Activated CD4-positive, alpha-beta T cell treated with anti-CD3 and anti-CD28 coated beads, Interleukin-2, amount 50 U/mL, for 48 hours (primary cell): Measurements from ENCODE around the gene FHIT.
A peak's percentile ranks its signal among the peaks of the same experiment; 100 is the strongest.

Experiments
- DNase-seq, 2 experiments: peaks; one replicate each; pipeline ENCODE4 v3.0.0-alpha.2; 2020

FHIT gene

GRCh38 chr3:61162965-61163364 is 88.3 kb downstream of the FHIT start:
- DNase-seq: no peak

- DNase-seq: no peak
These were observed 92.6 kb downstream of the FHIT start for GRCh38 chr3:61158667-61159066.

DNA sequence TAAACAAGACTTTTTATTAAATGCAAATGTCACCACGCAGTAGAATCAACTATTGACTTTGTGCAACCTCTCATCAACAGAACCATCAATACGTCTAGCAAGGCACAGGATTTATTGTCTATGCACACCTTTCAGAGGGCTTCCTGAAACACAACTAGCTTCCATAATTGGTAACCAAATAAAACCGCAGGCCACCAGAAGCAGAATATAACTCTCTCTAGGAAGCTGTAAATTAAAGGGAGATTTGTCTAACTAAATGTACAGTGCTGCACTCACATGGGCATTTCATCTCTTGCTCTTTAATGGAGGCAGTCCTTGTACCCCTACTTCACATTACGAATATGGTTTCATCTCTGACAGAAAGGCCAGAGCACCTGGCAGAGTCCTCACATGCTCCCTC is 93.0 kb downstream of the FHIT start:
- no peak for DNase-seq

DNA sequence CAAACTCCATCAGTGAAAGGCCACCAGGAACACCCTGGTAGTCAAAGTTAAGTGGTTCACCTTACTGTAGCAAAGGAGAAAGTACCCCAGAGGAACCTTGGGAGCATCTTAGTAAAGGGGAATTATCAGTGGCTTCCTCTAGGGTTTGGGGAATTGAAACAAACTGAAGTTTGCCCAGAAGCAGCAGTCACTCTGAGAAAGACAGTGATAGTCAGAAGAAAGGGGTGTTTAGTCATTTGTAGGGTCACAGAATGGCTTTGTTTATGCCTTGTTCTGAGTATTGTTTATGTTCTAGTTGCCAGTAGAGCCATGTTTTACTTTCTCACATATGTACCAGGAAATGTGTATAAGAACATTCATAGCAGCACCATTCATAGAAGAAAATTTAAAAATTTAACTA is 93.8 kb downstream of the FHIT start:
- no peak for DNase-seq

DNA sequence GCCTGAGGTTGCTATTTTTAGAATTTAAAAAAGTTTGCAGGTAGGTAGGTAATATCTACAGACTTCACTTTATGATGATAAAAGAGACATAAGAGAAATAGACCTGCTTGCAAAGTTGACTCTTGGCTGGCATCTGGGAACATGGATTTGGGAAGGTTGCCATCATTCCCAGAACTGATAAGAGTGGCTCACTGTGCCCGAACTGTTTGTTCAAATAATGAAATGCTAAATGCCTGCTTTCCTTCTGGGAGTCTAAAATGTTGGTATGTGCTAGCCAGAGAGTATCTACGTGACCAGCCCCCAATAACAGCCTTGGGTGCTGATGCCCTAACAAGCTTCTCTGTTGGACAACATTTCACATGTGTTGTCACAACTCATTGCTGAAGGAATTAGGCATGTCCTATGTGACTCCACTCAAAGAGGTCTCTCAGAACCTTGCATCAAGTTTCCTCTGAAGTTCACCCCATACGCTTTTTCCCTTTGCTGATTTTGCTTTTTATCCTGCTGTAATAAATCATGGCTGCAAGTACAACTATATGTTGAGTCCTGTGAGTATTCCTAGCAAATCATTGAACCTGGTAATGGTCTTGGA is 95.5 kb downstream of the FHIT start:
- no peak for DNase-seq

DNA sequence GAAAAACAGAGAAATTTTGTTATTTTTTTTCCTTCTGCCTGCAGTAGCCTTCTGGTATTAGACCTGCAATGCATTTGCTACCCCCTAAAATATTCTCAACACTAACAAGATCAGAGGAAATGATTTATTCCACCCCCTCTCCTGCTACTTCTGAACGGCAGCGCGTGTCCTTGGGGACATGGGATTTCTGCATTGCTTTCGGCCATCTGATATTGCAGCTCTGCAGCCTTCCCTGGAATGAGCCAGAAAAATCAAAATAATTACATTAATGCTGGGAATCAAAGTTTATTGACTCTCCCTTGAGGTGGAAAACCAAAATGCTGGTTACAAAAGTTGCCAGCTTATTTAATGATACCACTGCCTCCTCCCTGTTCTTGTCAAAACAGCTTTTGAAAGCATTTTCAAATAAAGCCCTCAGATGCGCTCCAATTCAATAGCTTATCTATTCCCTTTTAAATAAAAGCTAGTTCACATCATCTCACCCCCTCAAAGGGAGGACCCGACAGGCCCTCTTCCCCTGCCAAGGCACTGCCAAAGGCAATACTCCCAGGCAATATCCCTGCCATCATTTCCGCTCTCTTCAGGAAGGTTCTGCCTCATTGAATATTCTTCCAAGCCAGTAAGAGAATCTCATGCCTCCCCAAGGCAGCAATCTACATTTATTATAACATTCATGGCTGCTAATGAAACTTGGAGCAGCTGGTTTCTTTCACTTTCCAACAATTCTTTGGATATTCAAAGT is 96.6 kb downstream of the FHIT start:
- no peak for DNase-seq

GRCh38 chr3:61152071-61152470 is 99.2 kb downstream of the FHIT start:
- no peak for DNase-seq

DNA sequence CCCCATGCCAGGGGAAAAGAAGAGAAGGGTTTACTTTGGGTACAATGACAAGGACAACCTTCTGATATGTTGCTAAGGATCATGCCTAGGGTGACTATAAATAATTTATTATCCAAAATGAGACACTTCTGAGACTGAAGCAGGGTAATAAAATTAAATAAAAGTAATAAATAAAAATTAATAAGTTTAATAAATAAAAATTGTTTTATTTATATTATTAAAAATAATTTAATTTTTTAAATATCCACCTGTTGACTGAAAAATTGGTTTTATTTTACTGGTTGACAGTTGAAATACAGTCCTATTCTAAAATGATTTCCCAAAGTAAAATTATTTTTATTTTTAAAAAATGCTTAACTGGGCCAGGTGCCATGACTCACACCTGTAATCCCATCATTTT is 102.0 kb downstream of the FHIT start:
- no peak for DNase-seq

- no peak for DNase-seq
These were observed 105.0 kb downstream of the FHIT start for GRCh38 chr3:61146010-61146890.

GRCh38 chr3:61141697-61142096 is 109.6 kb downstream of the FHIT start:
- DNase-seq: no peak

GRCh38 chr3:61141227-61141626 is 110.0 kb downstream of the FHIT start:
- no peak for DNase-seq

- no peak for DNase-seq
These were observed 111.6 kb downstream of the FHIT start for GRCh38 chr3:61139686-61140085.

DNA sequence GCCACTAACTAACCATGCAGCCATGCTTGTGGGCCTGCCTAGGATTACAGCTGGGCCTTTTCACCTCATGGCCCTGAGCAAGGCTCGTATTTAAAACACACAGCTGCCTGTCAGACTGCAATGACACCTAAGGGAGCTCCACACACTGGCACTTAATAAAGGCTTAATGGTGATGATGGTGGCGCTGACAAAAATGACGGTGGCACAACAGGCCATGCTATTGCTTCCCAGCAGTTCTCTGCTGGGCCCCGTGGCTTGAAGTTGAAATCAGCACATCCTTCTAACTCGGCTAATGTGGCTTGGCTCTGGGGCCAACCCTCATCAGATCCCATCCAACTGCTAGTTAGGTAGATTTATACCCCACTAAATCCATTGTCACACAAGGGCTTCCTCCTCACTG is 112.9 kb downstream of the FHIT start:
- no peak for DNase-seq

GRCh38 chr3:61136191-61136590 is 115.1 kb downstream of the FHIT start:
- DNase-seq: no peak

DNA sequence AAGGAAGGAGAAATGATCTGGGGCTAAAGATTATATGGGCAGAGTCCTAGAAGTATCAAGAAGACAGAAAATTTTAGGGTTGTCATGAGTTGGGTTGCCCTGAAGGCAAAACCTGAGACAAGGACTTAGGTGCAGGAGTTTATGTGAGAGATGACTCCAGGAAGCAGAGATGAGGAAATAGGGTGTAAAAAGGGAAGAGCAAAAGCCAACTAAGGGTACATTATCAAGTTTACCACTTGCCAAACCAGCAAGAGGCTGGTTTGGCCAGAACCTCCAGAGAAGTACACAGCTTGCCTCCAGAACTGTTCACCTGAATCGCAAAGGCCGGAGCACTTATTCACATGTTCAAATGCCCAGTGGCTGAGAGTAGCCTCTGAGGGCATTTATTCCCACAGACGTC is 116.7 kb downstream of the FHIT start:
- DNase-seq: no peak

- DNase-seq: no peak
These were observed 119.2 kb downstream of the FHIT start for GRCh38 chr3:61132062-61132461.

DNA sequence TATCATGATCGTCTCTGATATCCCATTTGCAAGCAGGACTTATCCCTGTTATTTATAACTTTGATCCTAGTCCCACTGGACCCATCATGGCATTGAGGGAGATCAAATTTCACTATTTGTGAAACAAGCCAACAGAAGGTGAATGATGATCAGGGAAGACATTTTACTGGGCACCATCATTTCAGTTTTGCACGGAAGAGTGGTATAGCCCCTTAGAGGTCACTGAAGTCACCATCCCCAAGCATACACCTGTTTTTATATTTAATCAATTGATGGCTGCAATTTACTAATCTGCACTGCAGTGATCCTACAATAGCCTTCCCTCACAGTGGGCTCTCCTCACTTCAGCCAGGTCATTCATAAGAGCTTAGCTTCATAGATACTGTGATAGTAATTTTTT is 132.4 kb downstream of the FHIT start:
- DNase-seq: no peak

GRCh38 chr3:61117045-61117898 is 134.0 kb downstream of the FHIT start:
- no peak for DNase-seq

GRCh38 chr3:61114316-61114953 is 136.8 kb downstream of the FHIT start:
- no peak for DNase-seq

DNA sequence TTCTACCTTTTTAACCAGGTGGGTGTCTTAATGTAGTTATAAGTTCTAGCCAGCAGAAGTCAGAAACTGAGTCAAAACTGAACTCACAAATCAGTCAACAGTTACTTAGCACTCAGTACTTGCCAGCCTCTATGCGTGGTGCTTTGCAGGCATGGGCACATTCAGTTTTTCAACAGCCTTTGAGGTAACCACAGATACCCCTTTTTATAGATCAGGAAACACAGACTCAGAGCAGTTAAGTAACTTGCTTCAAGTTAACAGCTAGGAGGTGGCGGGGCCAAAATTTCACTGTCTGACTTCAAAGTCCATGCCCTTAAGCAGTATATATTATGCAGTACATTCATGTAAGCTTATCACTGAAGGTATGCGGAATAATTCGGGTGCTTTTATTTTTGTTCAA is 139.4 kb downstream of the FHIT start:
- DNase-seq: peak in 1 of 2 experiments; percentile 9

DNA sequence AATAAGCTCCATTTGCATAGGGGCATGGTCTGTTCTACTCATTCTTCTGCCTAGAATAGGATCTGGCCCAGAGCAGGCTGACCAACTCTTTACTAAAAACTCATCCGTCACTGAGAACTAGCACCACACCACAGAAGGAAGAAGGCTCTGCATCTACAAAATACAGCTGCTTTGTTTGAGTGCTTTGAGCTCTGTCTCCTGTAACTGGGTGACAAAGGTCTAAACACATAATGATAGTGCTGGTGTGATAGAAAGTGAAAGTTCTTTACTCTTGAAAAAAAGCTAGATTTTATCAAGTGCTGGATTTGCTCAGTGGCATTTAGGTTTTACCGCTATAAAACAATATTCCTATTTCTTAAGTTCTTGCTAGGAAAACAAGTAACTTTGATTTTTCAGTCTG is 140.7 kb downstream of the FHIT start:
- no peak for DNase-seq

GRCh38 chr3:61108247-61109019 is 142.8 kb downstream of the FHIT start:
- no peak for DNase-seq
